Hepatocyte (in vitro differentiated cells): ENCODE results near the gene C3orf22. TPM values are rescaled to one million over a fixed set of nuclear protein-coding genes. Genes with fewer than 3 reads are reported as not detected.

ENCODE experiments used
- DNase-seq: peaks from one replicate; pipeline ENCODE4 v3.0.0-alpha.2; 2016; ENCODE audit warnings: low spot score
- H2AFZ ChIP-seq: fragments of 200-600 bp; sonication (generic); 2 replicates; pipeline ENCODE4 v1.6.0; 2016; ENCODE audit warnings: antibody characterized with exemption, mild to moderate bottlenecking
- H3K27ac ChIP-seq: fragments of 200-600 bp; sonication (generic); 2 replicates; pipeline ENCODE4 v1.5.1; 2016; ENCODE audit warnings: mild to moderate bottlenecking
- H3K27me3 ChIP-seq: fragments of 200-600 bp; sonication (generic); 2 replicates; pipeline ENCODE4 v1.6.1; 2016
- H3K36me3 ChIP-seq: fragments of 200-600 bp; sonication (generic); replicated peaks from 2 replicates; pipeline ENCODE4 v1.5.1; 2016; ENCODE audit warnings: low read depth; ENCODE audit not compliant: insufficient read depth
- H3K4me1 ChIP-seq: fragments of 200-600 bp; sonication (generic); 2 replicates; pipeline ENCODE4 v1.5.1; 2016; ENCODE audit warnings: mild to moderate bottlenecking, moderate library complexity; ENCODE audit not compliant: insufficient read depth
- H3K4me2 ChIP-seq: fragments of 200-600 bp; sonication (generic); 2 replicates; pipeline ENCODE4 v1.6.0; 2016
- H3K4me3 ChIP-seq: fragments of 200-600 bp; sonication (generic); 2 replicates; pipeline ENCODE4 v1.5.1; 2016; ENCODE audit warnings: mild to moderate bottlenecking
- H3K79me2 ChIP-seq: fragments of 200-600 bp; sonication (generic); 2 replicates; pipeline ENCODE4 v1.6.0; 2017; ENCODE audit warnings: mild to moderate bottlenecking
- H3K9me2 ChIP-seq: fragments of 200-600 bp; sonication (generic); replicated peaks from 2 replicates; pipeline ENCODE4 v1.6.0; 2017; ENCODE audit warnings: mild to moderate bottlenecking; ENCODE audit not compliant: insufficient read depth
- H3K9me3 ChIP-seq: fragments of 200-600 bp; sonication (generic); 2 replicates; pipeline ENCODE4 v1.5.1; 2016; ENCODE audit warnings: low read depth, mild to moderate bottlenecking
- H4K20me1 ChIP-seq: fragments of 200-600 bp; sonication (generic); 2 replicates; pipeline ENCODE4 v1.6.0; 2016; ENCODE audit warnings: mild to moderate bottlenecking; ENCODE audit not compliant: insufficient read depth, poor library complexity, severe bottlenecking
- EZH2 ChIP-seq: fragments of 200-600 bp; sonication (generic); IDR thresholded peaks from 2 replicates; pipeline ENCODE4 v1.6.1; 2016; ENCODE audit warnings: antibody characterized with exemption, mild to moderate bottlenecking, borderline replicate concordance
- EZH2phosphoT487 ChIP-seq: fragments of 200-600 bp; sonication (generic); IDR thresholded peaks from one replicate; pipeline ENCODE4 v1.6.1; 2018; ENCODE audit warnings: antibody characterized with exemption, mild to moderate bottlenecking, low read depth, moderate library complexity; ENCODE audit not compliant: unreplicated experiment, severe bottlenecking
- WGBS: methylation state at CpG from one replicate; pipeline ENCODE4 v1.1.6; 2016; ENCODE audit warnings: low lambda C conversion rate; ENCODE audit errors: missing lambda C conversion rate; 5-methylcytosine and 5-hydroxymethylcytosine counted together
- polyA plus RNA-seq: library from polyadenylated mRNA; unstranded; fragments of >200 nt; fragmentation: Nextera tagmentation; extraction: Ambion mirVana; gene quantifications from 2 replicates; pipeline ENCODE4 v1.2.1, GENCODE V29; 2016
- total RNA-seq: library from RNA; depleted of rRNA; stranded (reverse); fragments of >200 nt; gene quantifications from 2 replicates; pipeline ENCODE4 v1.2.3, GENCODE V29; 2014
- TF ChIP-seq, protein P1 (sequence below): fragments of 200-600 bp; sonication (generic); IDR thresholded peaks from 2 replicates; pipeline ENCODE4 v1.5.1; 2016; ENCODE audit warnings: antibody characterized with exemption, mild to moderate bottlenecking; ENCODE audit not compliant: poor library complexity

Gene C3orf22
- total and polyA plus RNA-seq, 2 experiments from 2014 or later: not detected

DNA sequence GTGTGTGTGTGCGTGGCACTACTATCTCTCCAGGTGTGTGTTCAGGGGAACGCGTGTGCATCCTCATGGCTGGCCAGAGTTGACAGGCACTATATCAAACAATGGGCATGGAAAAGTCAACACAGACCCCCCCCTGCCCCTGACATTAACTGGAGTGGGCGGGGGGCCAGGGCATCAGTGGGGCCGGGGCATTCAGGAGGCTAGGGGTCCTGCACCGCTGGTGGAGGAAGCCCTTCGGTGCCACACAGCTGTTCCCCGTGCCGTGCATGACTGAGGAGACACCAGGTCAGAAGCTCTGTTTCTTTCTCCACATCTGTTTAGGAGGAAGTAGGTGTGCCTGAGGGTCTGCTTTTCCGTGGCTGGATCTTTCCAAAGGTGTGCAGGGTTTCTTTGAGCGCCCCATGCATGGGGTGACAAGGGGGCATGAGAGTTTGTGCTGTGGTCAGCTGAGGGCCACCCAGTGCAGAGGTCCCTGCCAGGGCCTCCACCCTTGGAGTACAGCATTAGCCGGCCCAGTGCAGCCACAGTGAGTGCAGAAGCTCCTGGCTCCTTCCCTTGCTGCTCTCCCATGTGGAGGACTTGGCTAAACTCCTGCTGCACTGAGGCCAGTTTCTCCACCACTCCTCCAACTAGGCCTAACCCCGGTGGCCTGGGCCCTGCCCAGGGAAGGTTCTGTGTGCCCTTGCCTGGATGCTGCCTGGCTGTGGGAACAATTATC, 7.5 kb downstream of the C3orf22 start:
- H3K9me3 ChIP-seq: no peaks in the 10 kb centered on the region
- no peaks in the 10 kb centered on the region for H4K20me1 ChIP-seq
- TF ChIP-seq EZH2: no peak
- TF ChIP-seq, protein P1, sequence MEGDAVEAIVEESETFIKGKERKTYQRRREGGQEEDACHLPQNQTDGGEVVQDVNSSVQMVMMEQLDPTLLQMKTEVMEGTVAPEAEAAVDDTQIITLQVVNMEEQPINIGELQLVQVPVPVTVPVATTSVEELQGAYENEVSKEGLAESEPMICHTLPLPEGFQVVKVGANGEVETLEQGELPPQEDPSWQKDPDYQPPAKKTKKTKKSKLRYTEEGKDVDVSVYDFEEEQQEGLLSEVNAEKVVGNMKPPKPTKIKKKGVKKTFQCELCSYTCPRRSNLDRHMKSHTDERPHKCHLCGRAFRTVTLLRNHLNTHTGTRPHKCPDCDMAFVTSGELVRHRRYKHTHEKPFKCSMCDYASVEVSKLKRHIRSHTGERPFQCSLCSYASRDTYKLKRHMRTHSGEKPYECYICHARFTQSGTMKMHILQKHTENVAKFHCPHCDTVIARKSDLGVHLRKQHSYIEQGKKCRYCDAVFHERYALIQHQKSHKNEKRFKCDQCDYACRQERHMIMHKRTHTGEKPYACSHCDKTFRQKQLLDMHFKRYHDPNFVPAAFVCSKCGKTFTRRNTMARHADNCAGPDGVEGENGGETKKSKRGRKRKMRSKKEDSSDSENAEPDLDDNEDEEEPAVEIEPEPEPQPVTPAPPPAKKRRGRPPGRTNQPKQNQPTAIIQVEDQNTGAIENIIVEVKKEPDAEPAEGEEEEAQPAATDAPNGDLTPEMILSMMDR: no peak
- no peak overlapping the region for H2AFZ ChIP-seq
- WGBS: 93% methylated on average over 13 of the region's 13 CpGs
- no peaks in the 10 kb centered on the region for H3K4me1 ChIP-seq
- H3K27ac ChIP-seq: no peak overlapping the region
- no peak overlapping the region for H3K4me2 ChIP-seq
- H3K27me3 ChIP-seq: no peaks in the 10 kb centered on the region
- DNase-seq: no peak
- H3K9me2 ChIP-seq: no peaks in the 10 kb centered on the region
- H3K79me2 ChIP-seq: no peaks in the 10 kb centered on the region
- no peak overlapping the region for H3K4me3 ChIP-seq
- no peaks in the 10 kb centered on the region for H3K36me3 ChIP-seq

DNA sequence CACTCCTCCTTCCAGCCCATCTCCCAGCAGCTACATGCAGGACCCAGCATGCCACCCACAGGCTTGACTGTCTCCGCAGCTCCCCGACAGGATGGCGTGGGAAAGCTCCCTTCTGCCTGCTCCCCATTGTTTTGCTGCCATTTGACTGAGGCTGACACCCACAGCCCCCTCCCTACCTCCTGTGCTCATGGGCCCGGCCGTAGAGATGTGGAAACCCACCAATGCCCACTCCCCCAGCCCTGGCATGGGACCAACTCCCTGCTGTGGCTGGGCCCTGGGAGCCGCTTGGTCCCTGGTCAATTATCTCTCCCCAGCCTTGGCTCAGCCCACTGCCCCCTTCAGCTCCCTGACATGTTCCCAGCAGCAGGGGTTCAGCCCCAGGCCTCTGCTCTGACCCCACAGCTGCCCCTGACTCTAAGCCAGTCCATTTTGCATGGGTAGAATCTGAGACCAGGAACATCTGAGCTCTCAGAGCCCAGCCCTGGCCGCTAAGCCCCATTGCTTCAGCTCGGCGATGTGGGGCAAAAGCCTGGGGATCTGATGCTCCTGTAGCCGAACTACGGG, 8.2 kb downstream of the C3orf22 start:
- H3K4me2 ChIP-seq: no peak overlapping the region
- H3K4me1 ChIP-seq: no peaks in the 10 kb centered on the region
- no peak for DNase-seq
- 93% methylated on average over 11 of the region's 11 CpGs for WGBS
- H3K9me3 ChIP-seq: no peaks in the 10 kb centered on the region
- H3K4me3 ChIP-seq: no peak overlapping the region
- no peak overlapping the region for H3K27ac ChIP-seq
- no peak overlapping the region for H2AFZ ChIP-seq
- H3K79me2 ChIP-seq: no peaks in the 10 kb centered on the region
- no peak for TF ChIP-seq EZH2
- TF ChIP-seq, protein P1: no peak
- TF ChIP-seq EZH2phosphoT487: no peak
- no peaks in the 10 kb centered on the region for H3K27me3 ChIP-seq
- H3K36me3 ChIP-seq: no peaks in the 10 kb centered on the region
- H3K9me2 ChIP-seq: no peaks in the 10 kb centered on the region
- H4K20me1 ChIP-seq: no peaks in the 10 kb centered on the region

DNA sequence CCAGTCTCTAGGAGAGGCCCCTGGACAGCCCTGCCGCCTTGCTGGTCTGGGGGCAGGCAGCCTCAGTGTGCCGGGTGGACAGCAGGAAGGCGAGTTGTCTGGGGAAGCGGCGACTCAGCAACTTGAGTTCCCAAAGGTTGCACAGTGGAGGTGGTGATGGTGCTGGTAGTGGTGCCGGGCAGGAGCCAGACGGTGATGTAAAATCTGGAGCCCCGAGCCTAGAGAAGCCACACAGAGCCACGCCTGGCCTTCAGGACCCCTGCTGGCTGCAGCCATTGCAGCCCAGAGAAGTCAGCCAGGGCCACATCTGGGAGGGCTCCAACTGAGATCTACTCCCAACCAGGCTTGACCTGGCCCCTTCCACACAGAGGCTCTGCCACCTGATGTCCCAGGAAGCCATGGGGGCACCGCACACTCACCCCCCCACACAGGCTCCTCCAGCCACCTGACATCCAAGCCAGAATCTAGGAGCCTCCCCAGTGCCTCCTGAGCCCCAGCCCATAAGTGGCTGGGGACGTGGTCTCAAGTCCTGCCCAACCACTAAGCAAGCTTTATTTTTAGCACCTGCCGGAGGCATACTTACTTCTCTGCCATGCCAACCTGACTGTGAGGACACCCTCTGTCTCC, 8.8 kb downstream of the C3orf22 start:
- Histone ChIP-seq H3K36me3 (no peaks in the 10 kb centered on the region), H4K20me1 (no peaks in the 10 kb centered on the region), H3K27ac (no peak overlapping the region), H3K4me3 (no peak overlapping the region), H3K4me2 (no peak overlapping the region), H3K4me1 (no peaks in the 10 kb centered on the region), H3K79me2 (no peaks in the 10 kb centered on the region), H3K9me3 (no peaks in the 10 kb centered on the region), H3K9me2 (no peaks in the 10 kb centered on the region), H3K27me3 (no peaks in the 10 kb centered on the region), H2AFZ (no peak overlapping the region)
- DNase-seq: no peak
- WGBS: 81% methylated on average over 12 of the region's 12 CpGs
- TF ChIP-seq EZH2 (no peak), EZH2phosphoT487 (no peak)
- TF ChIP-seq, protein P1: no peak
